Esophagus (tissue), 2 donors: ENCODE results near the gene ZNF222. TPM values are rescaled to one million over a fixed set of nuclear protein-coding genes. Genes with fewer than 3 reads are reported as not detected.
A peak's percentile ranks its signal among the peaks of the same experiment; 100 is the strongest.

Source experiments
- H3K27ac ChIP-seq, 2 donors: one replicate each; pipeline ENCODE4 v1.5.1; 2013; ENCODE audit warnings: low read depth in 2 of 2, mild to moderate bottlenecking in 2 of 2, inconsistent platforms in 1 of 2, low read length in 1 of 2, moderate library complexity in 1 of 2
- H3K27me3 ChIP-seq, 2 donors: one replicate each; pipeline ENCODE4 v1.6.1; 2013; ENCODE audit warnings: low read length in 2 of 2, control low read depth in 1 of 2, mild to moderate bottlenecking in 1 of 2; ENCODE audit not compliant: insufficient read depth in 2 of 2, control insufficient read depth in 1 of 2
- H3K36me3 ChIP-seq, 2 donors: one replicate each; pipeline ENCODE4 v1.6.1; 2013; ENCODE audit warnings: low read length in 1 of 2; ENCODE audit not compliant: control insufficient read depth in 2 of 2, insufficient read depth in 2 of 2
- H3K4me1 ChIP-seq, 2 donors: one replicate each; pipeline ENCODE4 v1.6.1; 2013; ENCODE audit warnings: low read length in 1 of 2; ENCODE audit not compliant: control insufficient read depth in 2 of 2, insufficient read depth in 2 of 2
- H3K4me3 ChIP-seq, 2 donors: one replicate each; pipeline ENCODE4 v1.5.1; 2013; ENCODE audit warnings: low read length in 2 of 2, mild to moderate bottlenecking in 2 of 2, low read depth in 1 of 2, moderate library complexity in 1 of 2
- H3K9me3 ChIP-seq, 2 donors: one replicate each; pipeline ENCODE4 v1.6.1; 2013; ENCODE audit warnings: mild to moderate bottlenecking in 2 of 2, low read depth in 1 of 2, low read length in 1 of 2, moderate library complexity in 1 of 2; ENCODE audit not compliant: control insufficient read depth in 2 of 2, insufficient read depth in 1 of 2
- WGBS, 2 donors: extraction: QIAGEN DNeasy Blood & Tissue Kit; methylation state at CpG; one replicate each; pipeline ENCODE4 v1.1.7; 2013; 5-methylcytosine and 5-hydroxymethylcytosine counted together
- polyA plus RNA-seq, 2 donors: library from polyadenylated mRNA; stranded (reverse); fragments of 200-250 nt; gene quantifications; one replicate each; pipeline ENCODE4 v1.2.3, GENCODE V29; 2013
- donor health status: healthy with polysubstance abuse.
- donor health status: Bipolar disorder and iron deficiency.

ZNF222 gene
- polyA plus RNA-seq, 2 donors: 1.4 to 1.6 TPM

- H3K4me1 ChIP-seq: peaks cover 0 to 6% of the 10 kb centered on the region in 2 donors
- no peaks in the 10 kb centered on the region for H3K27me3 ChIP-seq
- peaks cover 10 to 13% of the 10 kb centered on the region in 2 donors for H3K36me3 ChIP-seq
- H3K4me3 ChIP-seq: peak overlapping the region; percentile 92 to 97
- peaks cover 2 to 8% of the 10 kb centered on the region in 2 donors for H3K9me3 ChIP-seq
- H3K27ac ChIP-seq: peak overlapping the region in 1 of 2 donors; percentile 6
- WGBS, 2 donors: 4% methylated on average over 15 of the region's 15 CpGs
Measured at GRCh38 chr19:44003461-44004009, 21.6 kb upstream of the ZNF222 start.

- Histone ChIP-seq H3K27me3 (no peaks in the 10 kb centered on the region), H3K36me3 (peaks cover 30 to 35% of the 10 kb centered on the region in 2 donors), H3K27ac (no peak overlapping the region), H3K9me3 (peaks cover 8 to 25% of the 10 kb centered on the region in 2 donors), H3K4me3 (no peak overlapping the region), H3K4me1 (peaks cover 0 to 6% of the 10 kb centered on the region in 2 donors)
- 90 to 95% methylated on average over 1 of the region's 1 CpG for WGBS, 2 donors
Measured at GRCh38 chr19:44005973-44006372, 19.2 kb upstream of the ZNF222 start.

DNA sequence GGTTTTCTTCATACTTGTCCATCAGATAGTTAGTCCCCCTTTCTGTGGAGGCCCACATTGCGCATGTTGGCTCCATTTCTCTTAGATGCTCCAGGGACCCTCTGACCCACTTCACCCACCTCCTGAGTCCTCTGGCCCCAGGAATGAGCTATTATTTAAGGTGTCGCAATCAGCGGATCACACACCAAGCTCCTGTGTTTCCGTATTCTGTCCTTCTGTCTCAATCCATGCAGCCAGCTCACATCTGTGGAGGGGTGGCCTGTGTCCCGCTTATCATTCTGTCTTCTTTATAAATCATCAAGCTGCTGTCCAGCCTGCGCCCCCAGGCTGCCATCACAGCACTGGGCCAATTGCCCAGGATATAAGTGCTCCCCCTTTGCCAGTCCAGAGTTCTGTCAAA lies 17.7 kb upstream of the ZNF222 start:
- Histone ChIP-seq H3K9me3 (peaks cover 13 to 28% of the 10 kb centered on the region in 2 donors), H3K4me1 (peaks cover 0 to 6% of the 10 kb centered on the region in 2 donors), H3K27ac (no peak overlapping the region), H3K27me3 (no peaks in the 10 kb centered on the region), H3K4me3 (no peak overlapping the region), H3K36me3 (peaks cover 33 to 37% of the 10 kb centered on the region in 2 donors)
- WGBS, 2 donors: 97 to 98% methylated on average over 6 of the region's 6 CpGs

- Histone ChIP-seq H3K9me3 (peaks cover 15 to 33% of the 10 kb centered on the region in 2 donors), H3K4me3 (peak overlapping the region in 1 of 2 donors; percentile 15), H3K27me3 (no peaks in the 10 kb centered on the region), H3K4me1 (no peaks in the 10 kb centered on the region), H3K27ac (no peak overlapping the region), H3K36me3 (peaks cover 33 to 37% of the 10 kb centered on the region in 2 donors)
- WGBS, 2 donors: 97 to 98% methylated on average over 5 of the region's 5 CpGs
Measured at GRCh38 chr19:44010468-44010867, 14.7 kb upstream of the ZNF222 start.

- no peak overlapping the region for H3K4me3 ChIP-seq
- H3K27me3 ChIP-seq: no peaks in the 10 kb centered on the region
- WGBS, 2 donors: 35 to 41% methylated on average over 2 of the region's 2 CpGs
Measured at GRCh38 chr19:44019498-44019897, 5.7 kb upstream of the ZNF222 start.

GRCh38 chr19:44021221-44021620 lies 4.0 kb upstream of the ZNF222 start:
- no peak overlapping the region for H3K4me3 ChIP-seq

More at GRCh38 chr19:44019498-44019897, 5.7 kb upstream of the ZNF222 start:
- no peak overlapping the region for H3K27ac ChIP-seq
- peaks cover under 1 to 3% of the 10 kb centered on the region in 2 donors for H3K9me3 ChIP-seq
- no peaks in the 10 kb centered on the region for H3K36me3 ChIP-seq
- no peaks in the 10 kb centered on the region for H3K4me1 ChIP-seq

GRCh38 chr19:44024900-44025216 lies 321 bp upstream of the ZNF222 start:
- Histone ChIP-seq H3K27ac (no peak overlapping the region), H3K4me1 (peaks cover 2 to 3% of the 10 kb centered on the region in 2 donors), H3K27me3 (no peaks in the 10 kb centered on the region), H3K4me3 (peak overlapping the region; percentile 76 to 99), H3K9me3 (peaks cover 0 to 6% of the 10 kb centered on the region in 2 donors), H3K36me3 (peaks cover 3 to 15% of the 10 kb centered on the region in 2 donors)
- 38 to 47% methylated on average over 4 of the region's 4 CpGs for WGBS, 2 donors

More at GRCh38 chr19:44021221-44021620, 4.0 kb upstream of the ZNF222 start:
- Histone ChIP-seq H3K27ac (no peak overlapping the region), H3K36me3 (no peaks in the 10 kb centered on the region), H3K27me3 (no peaks in the 10 kb centered on the region), H3K9me3 (peaks cover 0 to 3% of the 10 kb centered on the region in 2 donors), H3K4me1 (peaks cover 2 to 3% of the 10 kb centered on the region in 2 donors)

- H3K27ac ChIP-seq: no peak overlapping the region
- WGBS, 2 donors: 96 to 99% methylated on average over 6 of the region's 6 CpGs
- H3K27me3 ChIP-seq: no peaks in the 10 kb centered on the region
- no peak overlapping the region for H3K4me3 ChIP-seq
- peaks cover 2 to 3% of the 10 kb centered on the region in 2 donors for H3K4me1 ChIP-seq
- peaks cover 2 to 14% of the 10 kb centered on the region in 2 donors for H3K9me3 ChIP-seq
- peaks cover 10 to 20% of the 10 kb centered on the region in 2 donors for H3K36me3 ChIP-seq
Measured at GRCh38 chr19:44026622-44027021, 1.4 kb downstream of the ZNF222 start.

- peaks cover 18 to 21% of the 10 kb centered on the region in 2 donors for H3K36me3 ChIP-seq
- WGBS, 2 donors: 81 to 84% methylated on average over 1 of the region's 1 CpG
- H3K9me3 ChIP-seq: peaks cover 21 to 33% of the 10 kb centered on the region in 2 donors
Measured at GRCh38 chr19:44032001-44032610, 6.9 kb downstream of the ZNF222 start.

DNA sequence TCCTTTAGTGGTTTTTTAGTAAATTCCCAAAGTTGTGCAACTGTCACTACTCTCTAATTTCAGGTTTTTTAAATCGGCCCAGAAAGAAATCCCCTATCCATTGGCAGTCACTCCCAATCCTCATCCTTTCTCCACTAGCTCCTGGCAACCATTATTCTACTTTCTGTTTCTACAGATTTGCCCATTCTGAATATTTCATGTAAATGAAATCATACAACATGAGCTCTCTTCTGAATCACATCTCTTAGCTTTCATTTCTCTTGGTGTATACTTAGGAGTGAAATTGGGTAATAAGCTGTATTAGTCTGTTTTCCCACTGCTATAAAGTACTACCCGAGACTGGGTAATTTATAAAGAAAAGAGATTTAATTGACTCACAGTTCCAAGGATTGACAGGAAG lies 17.0 kb downstream of the ZNF222 start:
- Histone ChIP-seq H3K27me3 (no peaks in the 10 kb centered on the region), H3K4me3 (no peak overlapping the region), H3K27ac (no peak overlapping the region), H3K36me3 (no peaks in the 10 kb centered on the region), H3K4me1 (no peaks in the 10 kb centered on the region), H3K9me3 (peaks cover 0 to 3% of the 10 kb centered on the region in 2 donors)
- WGBS, 2 donors: 81 to 83% methylated on average over 2 of the region's 2 CpGs

More at GRCh38 chr19:44032001-44032610, 6.9 kb downstream of the ZNF222 start:
- no peak overlapping the region for H3K4me3 ChIP-seq
- no peak overlapping the region for H3K27ac ChIP-seq
- H3K4me1 ChIP-seq: no peaks in the 10 kb centered on the region
- H3K27me3 ChIP-seq: no peaks in the 10 kb centered on the region
